PFSK-1 (cell line): ENCODE measurements around the gene SEC14L6.

Experiments
- FOXP2 ChIP-seq: optimal IDR thresholded peaks from 2 replicates; pipeline ENCODE3; 2011; ENCODE audit warnings: borderline replicate concordance, control low read depth, inconsistent platforms; ENCODE audit not compliant: insufficient read depth; ENCODE audit errors: extremely low read length, extremely low read depth
- POLR2AphosphoS5 ChIP-seq: IDR thresholded peaks from 2 replicates; pipeline ENCODE4 v1.6.1; 2012; ENCODE audit warnings: low read depth, mild to moderate bottlenecking, control low read depth, low read length, moderate library complexity
- REST ChIP-seq, 2 experiments: IDR thresholded peaks; 2 replicates each; pipeline versions ENCODE4 v1.6.1 to v1.8.0; 2011 to 2012; ENCODE audit warnings: low read depth in 2 of 2, low read length in 2 of 2, control low read depth in 1 of 2, inconsistent platforms in 1 of 2, mild to moderate bottlenecking in 1 of 2, moderate library complexity in 1 of 2; ENCODE audit not compliant: insufficient read depth in 1 of 2
- SIN3A ChIP-seq: IDR thresholded peaks from 2 replicates; pipeline ENCODE4 v1.6.1; 2012; ENCODE audit warnings: mild to moderate bottlenecking, low read length, moderate library complexity, borderline replicate concordance; ENCODE audit not compliant: insufficient read depth
- TAF1 ChIP-seq: IDR thresholded peaks from 2 replicates; pipeline ENCODE4 v1.6.1; 2012; ENCODE audit warnings: low read length, control low read depth, borderline replicate concordance; ENCODE audit not compliant: insufficient read depth

SEC14L6 gene

GRCh38 chr22:30557243-30557642, 10.7 kb upstream of the SEC14L6 start:
- TF ChIP-seq TAF1 (no peak), POLR2AphosphoS5 (no peak), REST (IDR thresholded peaks at IDR 0.05; ENCODE audit: insufficient read depth in 1 of 2, low read depth in 2 of 2, low read length in 2 of 2) (no peak), FOXP2 (no peak), SIN3A (no peak)

- no peak for TF ChIP-seq REST (IDR thresholded peaks at IDR 0.05; ENCODE audit: insufficient read depth in 1 of 2, low read depth in 2 of 2, low read length in 2 of 2)
- TF ChIP-seq TAF1, result no peak
- no peak for TF ChIP-seq FOXP2
- no peak for TF ChIP-seq SIN3A
- no peak for TF ChIP-seq POLR2AphosphoS5
These were observed 9.8 kb upstream of the SEC14L6 start for GRCh38 chr22:30556388-30556787.

- TF ChIP-seq POLR2AphosphoS5, result no peak
These were observed 9.0 kb upstream of the SEC14L6 start for GRCh38 chr22:30555282-30556210.

GRCh38 chr22:30553971-30554370, 7.4 kb upstream of the SEC14L6 start:
- TF ChIP-seq REST (IDR thresholded peaks at IDR 0.05; ENCODE audit: insufficient read depth in 1 of 2, low read depth in 2 of 2, low read length in 2 of 2) (no peak), FOXP2 (no peak)

GRCh38 chr22:30552719-30553118, 6.2 kb upstream of the SEC14L6 start:
- TF ChIP-seq FOXP2 (no peak), SIN3A (no peak), REST (IDR thresholded peaks at IDR 0.05; ENCODE audit: insufficient read depth in 1 of 2, low read depth in 2 of 2, low read length in 2 of 2) (no peak), POLR2AphosphoS5 (no peak), TAF1 (no peak)
